ENCODE results near the gene TMEM169. TPM values are rescaled to one million over a fixed set of nuclear protein-coding genes. Genes with fewer than 3 reads are reported as not detected.

TMEM169 gene
- total and polyA plus RNA-seq, 10 of the 15 experiments (the other 5 are each of a cell fraction or from before 2014, with no cell fraction given) = 0.23 to 3.2 (median 2.3) TPM

DNA sequence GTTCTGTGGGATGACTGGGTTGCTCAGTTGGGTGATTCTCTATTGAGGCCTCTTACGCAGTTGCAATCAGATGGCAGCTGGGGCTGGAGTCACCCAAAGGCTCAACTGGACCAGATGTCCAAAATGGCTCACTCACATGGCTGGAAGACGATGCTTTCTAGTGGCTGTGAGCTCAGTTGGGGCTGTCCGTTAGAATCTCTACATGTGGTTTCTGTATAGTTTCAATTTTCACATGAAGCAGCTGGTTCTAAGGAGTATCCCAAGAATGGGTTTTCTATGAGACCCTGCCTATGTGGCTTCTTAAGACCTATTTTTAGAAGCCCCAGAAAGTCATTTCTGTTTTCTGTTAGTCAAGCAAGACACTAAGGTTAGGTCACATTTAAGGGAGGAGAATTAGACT is 31.9 kb downstream of the TMEM169 start (continued):
- TF ChIP-seq PRDM15 (CRISPR knock-in tag; IDR thresholded peaks at IDR 0.05) = no peak
- TF ChIP-seq, protein P1, sequence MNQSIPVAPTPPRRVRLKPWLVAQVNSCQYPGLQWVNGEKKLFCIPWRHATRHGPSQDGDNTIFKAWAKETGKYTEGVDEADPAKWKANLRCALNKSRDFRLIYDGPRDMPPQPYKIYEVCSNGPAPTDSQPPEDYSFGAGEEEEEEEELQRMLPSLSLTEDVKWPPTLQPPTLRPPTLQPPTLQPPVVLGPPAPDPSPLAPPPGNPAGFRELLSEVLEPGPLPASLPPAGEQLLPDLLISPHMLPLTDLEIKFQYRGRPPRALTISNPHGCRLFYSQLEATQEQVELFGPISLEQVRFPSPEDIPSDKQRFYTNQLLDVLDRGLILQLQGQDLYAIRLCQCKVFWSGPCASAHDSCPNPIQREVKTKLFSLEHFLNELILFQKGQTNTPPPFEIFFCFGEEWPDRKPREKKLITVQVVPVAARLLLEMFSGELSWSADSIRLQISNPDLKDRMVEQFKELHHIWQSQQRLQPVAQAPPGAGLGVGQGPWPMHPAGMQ (IDR thresholded peaks at IDR 0.05; ENCODE audit: borderline replicate concordance) = no peak
- no peak for TF ChIP-seq BACH1 (IDR thresholded peaks at IDR 0.05; ENCODE audit: borderline replicate concordance)
- TF ChIP-seq BHLHE40 (IDR thresholded peaks at IDR 0.05; ENCODE audit: borderline replicate concordance in 1 of 2, low read depth in 2 of 2, low read length in 1 of 2) = peak in 1 of 2 experiments; percentile 36; a peak in 1 of 4 replicates
- TF ChIP-seq KDM1A (IDR thresholded peaks at IDR 0.05; ENCODE audit: borderline replicate concordance) = no peak
- TF ChIP-seq, protein P2, sequence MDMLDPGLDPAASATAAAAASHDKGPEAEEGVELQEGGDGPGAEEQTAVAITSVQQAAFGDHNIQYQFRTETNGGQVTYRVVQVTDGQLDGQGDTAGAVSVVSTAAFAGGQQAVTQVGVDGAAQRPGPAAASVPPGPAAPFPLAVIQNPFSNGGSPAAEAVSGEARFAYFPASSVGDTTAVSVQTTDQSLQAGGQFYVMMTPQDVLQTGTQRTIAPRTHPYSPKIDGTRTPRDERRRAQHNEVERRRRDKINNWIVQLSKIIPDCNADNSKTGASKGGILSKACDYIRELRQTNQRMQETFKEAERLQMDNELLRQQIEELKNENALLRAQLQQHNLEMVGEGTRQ (IDR thresholded peaks at IDR 0.05; ENCODE audit: borderline replicate concordance, low read depth, low read length) = no peak; the same call in 1 of the 2 replicates
- TF ChIP-seq EGR1 (IDR thresholded peaks at IDR 0.05; ENCODE audit: borderline replicate concordance in 1 of 2, low read depth in 2 of 2, low read length in 2 of 2) = no peak
- TF ChIP-seq SIN3A (IDR thresholded peaks at IDR 0.05; ENCODE audit: low read depth, low read length) = no peak
- TF ChIP-seq BCL11A (IDR thresholded peaks at IDR 0.05; ENCODE audit: low read depth, low read length) = peak; percentile 47; the same call in 1 of the 2 replicates
- TF ChIP-seq, protein P3, sequence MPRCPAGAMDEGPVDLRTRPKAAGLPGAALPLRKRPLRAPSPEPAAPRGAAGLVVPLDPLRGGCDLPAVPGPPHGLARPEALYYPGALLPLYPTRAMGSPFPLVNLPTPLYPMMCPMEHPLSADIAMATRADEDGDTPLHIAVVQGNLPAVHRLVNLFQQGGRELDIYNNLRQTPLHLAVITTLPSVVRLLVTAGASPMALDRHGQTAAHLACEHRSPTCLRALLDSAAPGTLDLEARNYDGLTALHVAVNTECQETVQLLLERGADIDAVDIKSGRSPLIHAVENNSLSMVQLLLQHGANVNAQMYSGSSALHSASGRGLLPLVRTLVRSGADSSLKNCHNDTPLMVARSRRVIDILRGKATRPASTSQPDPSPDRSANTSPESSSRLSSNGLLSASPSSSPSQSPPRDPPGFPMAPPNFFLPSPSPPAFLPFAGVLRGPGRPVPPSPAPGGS (IDR thresholded peaks at IDR 0.05; ENCODE audit: borderline replicate concordance, insufficient read depth, low read depth, low read length, poor library complexity, severe bottlenecking) = no peak
- TF ChIP-seq, protein P4, sequence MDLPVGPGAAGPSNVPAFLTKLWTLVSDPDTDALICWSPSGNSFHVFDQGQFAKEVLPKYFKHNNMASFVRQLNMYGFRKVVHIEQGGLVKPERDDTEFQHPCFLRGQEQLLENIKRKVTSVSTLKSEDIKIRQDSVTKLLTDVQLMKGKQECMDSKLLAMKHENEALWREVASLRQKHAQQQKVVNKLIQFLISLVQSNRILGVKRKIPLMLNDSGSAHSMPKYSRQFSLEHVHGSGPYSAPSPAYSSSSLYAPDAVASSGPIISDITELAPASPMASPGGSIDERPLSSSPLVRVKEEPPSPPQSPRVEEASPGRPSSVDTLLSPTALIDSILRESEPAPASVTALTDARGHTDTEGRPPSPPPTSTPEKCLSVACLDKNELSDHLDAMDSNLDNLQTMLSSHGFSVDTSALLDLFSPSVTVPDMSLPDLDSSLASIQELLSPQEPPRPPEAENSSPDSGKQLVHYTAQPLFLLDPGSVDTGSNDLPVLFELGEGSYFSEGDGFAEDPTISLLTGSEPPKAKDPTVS (IDR thresholded peaks at IDR 0.05; ENCODE audit: low read depth, low read length) = no peak
- peak; percentile 61; the same call in 1 of the 2 replicates for TF ChIP-seq MTA2 (IDR thresholded peaks at IDR 0.05; ENCODE audit: low read depth)
- TF ChIP-seq NR2C2 (IDR thresholded peaks at IDR 0.05; ENCODE audit: borderline replicate concordance, control insufficient read depth, insufficient read length, low read depth) = no peak
- peak; percentile 93 for TF ChIP-seq YY1 (IDR thresholded peaks at IDR 0.05; ENCODE audit: low read depth, low read length)
